Activated CD4-positive, alpha-beta T cell treated with anti-CD3 and anti-CD28 coated beads, Interleukin-10, Interleukin-2, amounts not matched to agents 100 ng/mL and 50 ng/mL, durations not matched to agents 16 hours and 8 hours (primary cell): ENCODE measurements around the gene MOBP.
"Not testable (repeated sequence)": the region's sequence is repeated elsewhere in the genome, so short reads cannot be mapped to it uniquely, and the experiment has no call there.

ENCODE experiments used
- DNase-seq: peaks from one replicate; pipeline ENCODE4 v3.0.0-alpha.2; 2020

Gene MOBP

GRCh38 chr3:39467394-39468107, at the start of gene MOBP:
MOBP (plus strand) TSS chr3:39467680; CDS start chr3:39502070, 34,390 bp downstream.
- no peak for DNase-seq

- DNase-seq = not testable (repeated sequence)
Observed at GRCh38 chr3:39418556-39419225, 48.8 kb upstream of the MOBP start.

GRCh38 chr3:39419742-39420315, 47.7 kb upstream of the MOBP start:
- no peak for DNase-seq

- no peak for DNase-seq
Observed at GRCh38 chr3:39420543-39420942, 46.9 kb upstream of the MOBP start.

GRCh38 chr3:39423436-39423970, 44.0 kb upstream of the MOBP start:
- no peak for DNase-seq

- DNase-seq = no peak
Observed at GRCh38 chr3:39426312-39426711, 41.2 kb upstream of the MOBP start.

- no peak for DNase-seq
Observed at GRCh38 chr3:39427506-39427905, 40.0 kb upstream of the MOBP start.

GRCh38 chr3:39428745-39429201, 38.7 kb upstream of the MOBP start:
- DNase-seq = no peak

GRCh38 chr3:39429466-39429865, 38.0 kb upstream of the MOBP start:
- no peak for DNase-seq

- no peak for DNase-seq
Observed at GRCh38 chr3:39432342-39432741, 35.1 kb upstream of the MOBP start.

- no peak for DNase-seq
Observed at GRCh38 chr3:39433642-39434041, 33.8 kb upstream of the MOBP start.

- DNase-seq = no peak
Observed at GRCh38 chr3:39434574-39434973, 32.9 kb upstream of the MOBP start.

- no peak for DNase-seq
Observed at GRCh38 chr3:39435006-39435748, 32.3 kb upstream of the MOBP start.

GRCh38 chr3:39438880-39439279, 28.6 kb upstream of the MOBP start:
- DNase-seq = no peak

- DNase-seq = no peak
Observed at GRCh38 chr3:39440316-39440715, 27.2 kb upstream of the MOBP start.

GRCh38 chr3:39443530-39443929, 23.9 kb upstream of the MOBP start:
- no peak for DNase-seq

GRCh38 chr3:39445927-39446326, 21.6 kb upstream of the MOBP start:
- no peak for DNase-seq

GRCh38 chr3:39446444-39446843, 21.0 kb upstream of the MOBP start:
- DNase-seq = no peak

GRCh38 chr3:39447637-39448483, 19.6 kb upstream of the MOBP start:
- DNase-seq = peak; percentile 76

GRCh38 chr3:39448506-39449233, 18.8 kb upstream of the MOBP start:
- DNase-seq = no peak

- DNase-seq = no peak
Observed at GRCh38 chr3:39449796-39450195, 17.7 kb upstream of the MOBP start.
